RWPE2 (cell line): ENCODE measurements around the gene EPHA5.

Experiments used
- ATAC-seq: fragments of 200-7000 bp; cut with Tn5 transposase; 3 replicates; pipeline ENCODE4 v1.9.1; 2021; ENCODE audit warnings: low read depth
- DNase-seq: peaks from one replicate; pipeline ENCODE4 v3.0.0-alpha.2; 2020; ENCODE audit warnings: low spot score
- H3K27ac ChIP-seq: fragments of 450-650 bp; 2 replicates; pipeline ENCODE4 v1.5.1; 2017; ENCODE audit warnings: mild to moderate bottlenecking; ENCODE audit not compliant: poor library complexity, severe bottlenecking
- H3K27me3 ChIP-seq: fragments of 250-450 bp; sonication (Bioruptor Pico); 2 replicates; pipeline ENCODE4 v1.5.1; 2021; ENCODE audit warnings: mild to moderate bottlenecking, moderate library complexity; ENCODE audit not compliant: insufficient read depth, poor library complexity, severe bottlenecking
- H3K36me3 ChIP-seq: fragments of 250-450 bp; sonication (Bioruptor Pico); 2 replicates; pipeline ENCODE4 v1.5.1; 2020; ENCODE audit warnings: low read depth, mild to moderate bottlenecking, moderate library complexity
- H3K4me1 ChIP-seq: fragments of 250-450 bp; sonication (Bioruptor Pico); 2 replicates; pipeline ENCODE4 v1.5.1; 2021; ENCODE audit warnings: mild to moderate bottlenecking, moderate library complexity; ENCODE audit not compliant: insufficient read depth, poor library complexity, severe bottlenecking
- H3K4me3 ChIP-seq: fragments of 250-450 bp; sonication (Bioruptor Pico); 2 replicates; pipeline ENCODE4 v1.5.1; 2021; ENCODE audit warnings: mild to moderate bottlenecking, moderate library complexity; ENCODE audit not compliant: severe bottlenecking
- H3K9me3 ChIP-seq: fragments of 250-450 bp; sonication (Bioruptor Pico); 2 replicates; pipeline ENCODE4 v1.5.1; 2021; ENCODE audit warnings: mild to moderate bottlenecking, moderate library complexity; ENCODE audit not compliant: severe bottlenecking
- TF ChIP-seq, protein P1 (sequence below): fragments of 450-650 bp; IDR thresholded peaks from one replicate; pipeline ENCODE4 v1.5.1; 2017; ENCODE audit warnings: mild to moderate bottlenecking, moderate library complexity; ENCODE audit not compliant: poor library complexity, severe bottlenecking

EPHA5 gene

DNA sequence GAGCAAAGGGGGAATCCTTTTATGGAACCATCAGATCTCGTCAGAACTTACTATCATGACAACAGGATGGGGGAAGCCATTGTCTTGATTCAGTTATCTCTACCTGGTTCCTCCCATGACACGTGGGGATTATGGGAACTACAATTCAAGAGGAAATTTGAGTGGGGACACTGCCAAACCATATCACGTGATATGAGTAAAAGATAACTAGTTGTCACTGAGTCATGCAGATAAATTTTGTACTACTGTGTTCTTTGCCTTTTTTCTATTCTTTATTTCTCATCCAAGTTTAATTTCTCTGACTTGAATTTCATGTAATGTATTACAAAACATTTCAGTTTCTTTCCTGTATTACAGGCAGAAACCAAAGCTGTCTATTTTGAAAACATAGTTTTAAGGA, 383.2 kb downstream of the EPHA5 start:
- H3K4me3 ChIP-seq = no peak overlapping the region
- H3K27ac ChIP-seq = no peak overlapping the region
- H3K36me3 ChIP-seq = no peaks in the 10 kb centered on the region
- TF ChIP-seq, protein P1, sequence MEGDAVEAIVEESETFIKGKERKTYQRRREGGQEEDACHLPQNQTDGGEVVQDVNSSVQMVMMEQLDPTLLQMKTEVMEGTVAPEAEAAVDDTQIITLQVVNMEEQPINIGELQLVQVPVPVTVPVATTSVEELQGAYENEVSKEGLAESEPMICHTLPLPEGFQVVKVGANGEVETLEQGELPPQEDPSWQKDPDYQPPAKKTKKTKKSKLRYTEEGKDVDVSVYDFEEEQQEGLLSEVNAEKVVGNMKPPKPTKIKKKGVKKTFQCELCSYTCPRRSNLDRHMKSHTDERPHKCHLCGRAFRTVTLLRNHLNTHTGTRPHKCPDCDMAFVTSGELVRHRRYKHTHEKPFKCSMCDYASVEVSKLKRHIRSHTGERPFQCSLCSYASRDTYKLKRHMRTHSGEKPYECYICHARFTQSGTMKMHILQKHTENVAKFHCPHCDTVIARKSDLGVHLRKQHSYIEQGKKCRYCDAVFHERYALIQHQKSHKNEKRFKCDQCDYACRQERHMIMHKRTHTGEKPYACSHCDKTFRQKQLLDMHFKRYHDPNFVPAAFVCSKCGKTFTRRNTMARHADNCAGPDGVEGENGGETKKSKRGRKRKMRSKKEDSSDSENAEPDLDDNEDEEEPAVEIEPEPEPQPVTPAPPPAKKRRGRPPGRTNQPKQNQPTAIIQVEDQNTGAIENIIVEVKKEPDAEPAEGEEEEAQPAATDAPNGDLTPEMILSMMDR = no peak
- H3K9me3 ChIP-seq = no peaks in the 10 kb centered on the region
- DNase-seq (no peak), ATAC-seq (no peak)
- no peaks in the 10 kb centered on the region for H3K4me1 ChIP-seq
- no peaks in the 10 kb centered on the region for H3K27me3 ChIP-seq
